Erythroblast (primary cell): ENCODE data around the gene SS18L1.

Source experiments
- DNase-seq, 2 experiments: peaks; one replicate each; lab custom pipeline; 2025; lab: John Stamatoyannopoulos, UW
- GATA1 ChIP-seq: IDR thresholded peaks from 2 replicates; pipeline ENCODE4 v1.6.1; 2011; ENCODE audit warnings: low read depth, mild to moderate bottlenecking, control low read depth, low read length, moderate library complexity
- POLR2A ChIP-seq: IDR thresholded peaks from 2 replicates; pipeline ENCODE4 v1.6.1; 2011; ENCODE audit warnings: mild to moderate bottlenecking, low read length

The SS18L1 gene

DNA sequence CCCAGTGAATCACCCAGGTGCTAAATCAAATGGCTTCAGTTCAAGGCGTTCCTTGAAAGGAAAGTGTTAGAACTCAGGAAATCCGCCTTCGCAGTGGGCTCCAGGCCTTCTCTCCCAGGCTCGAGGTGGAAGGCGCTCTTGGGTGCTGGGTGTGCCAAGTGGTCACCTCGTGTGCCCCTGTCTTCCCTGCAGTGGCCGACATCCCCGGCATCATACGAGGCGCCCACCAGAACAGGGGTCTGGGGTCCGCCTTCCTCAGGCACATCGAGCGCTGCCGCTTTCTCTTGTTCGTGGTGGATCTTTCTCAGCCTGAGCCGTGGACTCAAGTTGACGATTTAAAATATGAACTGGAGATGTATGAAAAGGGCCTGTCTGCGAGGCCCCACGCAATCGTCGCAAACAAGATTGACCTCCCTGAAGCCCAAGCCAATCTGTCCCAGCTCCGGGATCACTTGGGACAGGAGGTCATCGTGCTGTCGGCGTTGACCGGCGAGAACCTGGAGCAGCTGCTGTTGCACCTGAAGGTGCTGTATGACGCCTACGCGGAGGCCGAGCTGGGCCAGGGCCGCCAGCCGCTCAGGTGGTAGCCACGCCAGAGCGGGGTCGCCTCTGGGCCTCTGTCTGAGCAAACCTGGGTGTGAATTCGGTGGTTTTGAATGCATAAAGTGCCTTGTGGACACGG lies 57.1 kb downstream of the SS18L1 start:
- no peak for DNase-seq
- TF ChIP-seq POLR2A (no peak), GATA1 (no peak)

- no peak for TF ChIP-seq GATA1
- TF ChIP-seq POLR2A, result no peak
- no peak for DNase-seq
Observed at GRCh38 chr20:62201173-62202082, 57.9 kb downstream of the SS18L1 start.

DNA sequence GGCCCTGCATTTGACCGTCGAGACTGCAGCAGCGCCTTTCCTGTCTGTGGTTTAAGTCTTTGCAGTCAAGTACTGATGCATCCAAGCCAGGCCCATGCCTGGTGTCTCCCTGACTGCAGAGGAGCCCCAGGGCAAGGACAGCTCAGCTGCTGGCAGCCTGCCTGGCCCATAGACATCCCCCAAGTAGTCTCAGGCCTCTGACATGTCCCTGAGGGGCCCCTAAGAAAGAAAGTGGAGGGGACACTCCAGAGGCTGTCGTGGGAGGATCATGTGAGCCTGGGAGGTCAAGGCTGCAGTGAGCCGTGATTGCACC lies 58.5 kb downstream of the SS18L1 start:
- DNase-seq, result no peak
- no peak for TF ChIP-seq POLR2A
- no peak for TF ChIP-seq GATA1

GRCh38 chr20:62202676-62203377 lies 59.3 kb downstream of the SS18L1 start:
- DNase-seq, result no peak
- TF ChIP-seq POLR2A, result no peak
- no peak for TF ChIP-seq GATA1

GRCh38 chr20:62203378-62204030 lies 59.9 kb downstream of the SS18L1 start:
- TF ChIP-seq POLR2A, result no peak
- DNase-seq, result no peak

DNA sequence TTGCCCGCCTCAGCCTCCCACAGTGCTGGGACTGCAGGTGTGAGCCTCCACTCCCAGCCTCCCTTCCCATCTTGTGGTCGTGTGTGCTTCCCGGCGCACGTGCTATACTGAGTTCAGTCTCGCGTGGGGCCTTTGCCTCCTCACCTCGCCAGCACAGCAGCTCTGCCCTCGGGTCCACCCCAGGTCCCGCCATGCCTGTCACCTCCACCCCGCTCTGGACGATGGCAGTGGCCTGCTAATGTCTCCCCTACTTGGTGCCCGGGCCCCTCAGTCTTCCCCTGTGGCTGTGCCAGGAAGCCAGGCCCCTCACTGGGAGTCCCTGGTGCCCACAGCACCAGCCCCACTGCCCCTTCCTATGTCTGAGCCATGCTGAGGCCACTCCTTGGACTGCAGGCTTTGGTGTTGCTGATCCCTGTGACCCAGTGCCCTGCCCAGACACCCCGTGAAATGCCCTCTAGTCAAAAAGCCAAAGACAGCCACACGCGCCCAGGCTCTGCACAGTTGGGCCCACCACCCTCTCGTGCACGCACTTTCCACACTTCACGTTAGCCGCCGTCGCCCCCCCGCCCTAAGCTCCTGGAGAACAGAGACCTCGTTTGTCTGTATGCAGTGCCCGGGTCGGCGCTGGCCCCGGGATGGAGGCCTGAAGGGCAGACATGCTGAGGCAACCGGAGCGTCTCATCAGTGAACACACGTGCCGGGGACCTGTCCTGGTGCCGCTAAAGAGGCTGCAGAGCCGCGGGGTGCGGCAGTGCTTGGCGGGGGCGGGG lies 62.2 kb downstream of the SS18L1 start:
- no peak for TF ChIP-seq GATA1
- TF ChIP-seq POLR2A, result no peak
- DNase-seq, result no peak

DNA sequence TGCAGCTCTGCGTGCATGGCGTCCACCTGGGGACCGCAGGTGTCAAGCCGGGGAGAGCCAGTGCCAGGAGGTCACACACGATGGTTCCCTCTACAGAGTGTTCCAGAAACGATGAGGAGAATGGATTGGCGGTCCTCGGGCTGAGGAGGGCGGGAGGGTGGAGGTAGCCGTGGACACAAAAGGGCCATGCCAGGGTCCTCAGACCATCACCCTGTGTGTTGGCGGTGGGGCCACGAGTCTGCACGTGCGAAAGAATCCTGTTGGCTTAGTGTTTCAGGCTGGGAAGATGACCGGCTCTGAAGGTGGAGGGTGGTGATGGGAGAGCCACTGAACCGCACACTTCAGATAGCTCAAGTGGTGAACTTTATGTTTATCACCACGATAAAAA lies 62.8 kb downstream of the SS18L1 start:
- no peak for TF ChIP-seq GATA1
- no peak for TF ChIP-seq POLR2A
- DNase-seq, result no peak

- TF ChIP-seq POLR2A (no peak), GATA1 (no peak)
- no peak for DNase-seq
Observed at GRCh38 chr20:62208061-62208794, 64.7 kb downstream of the SS18L1 start.

DNA sequence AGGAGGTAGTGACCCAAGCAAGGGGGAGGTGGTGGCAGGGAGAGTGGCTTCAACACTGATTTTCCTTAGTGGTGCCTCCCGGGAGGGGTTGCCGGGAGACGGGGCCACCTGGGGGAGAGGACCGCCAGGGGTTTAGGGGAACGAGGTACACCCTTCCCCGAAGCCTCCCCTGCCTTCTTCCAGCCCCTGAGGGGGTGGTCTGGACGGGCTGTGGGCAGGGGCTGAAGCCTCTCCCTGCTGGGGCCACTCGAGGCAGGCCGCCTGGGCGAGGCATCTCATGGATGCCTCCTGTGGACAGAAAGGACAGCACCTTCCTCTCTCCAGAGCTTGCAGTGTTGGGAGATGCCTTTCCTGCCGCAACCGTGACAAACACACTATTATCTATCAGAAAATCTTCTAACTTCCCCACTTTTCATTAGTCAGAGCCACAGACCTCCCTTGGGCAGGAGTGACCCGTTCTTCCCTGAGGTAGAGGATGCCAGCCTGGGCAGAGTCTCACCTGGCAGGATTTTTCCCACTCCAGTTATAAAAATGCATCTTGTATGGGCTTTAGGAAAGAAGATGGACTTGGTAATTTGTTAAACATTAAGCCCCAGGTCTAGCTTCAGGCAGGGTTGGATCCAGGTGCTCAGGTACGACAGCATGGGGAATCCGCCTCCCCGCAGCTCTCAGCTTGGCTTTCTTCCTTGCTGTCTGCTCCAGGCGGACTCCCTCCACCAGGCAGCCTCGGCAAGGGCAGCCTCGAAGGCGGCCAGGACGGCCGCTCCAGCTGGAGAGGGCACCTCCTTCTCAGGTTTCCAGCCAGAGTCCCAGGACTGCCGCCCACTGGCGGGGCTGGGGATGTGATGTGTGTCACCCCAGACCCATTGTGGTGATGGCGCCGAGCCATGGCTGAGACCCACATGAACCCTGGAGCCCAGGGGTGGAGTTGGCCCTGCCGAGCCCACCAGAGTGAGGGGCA lies 65.5 kb downstream of the SS18L1 start:
- no peak for DNase-seq
- TF ChIP-seq GATA1 (no peak), POLR2A (no peak)

DNA sequence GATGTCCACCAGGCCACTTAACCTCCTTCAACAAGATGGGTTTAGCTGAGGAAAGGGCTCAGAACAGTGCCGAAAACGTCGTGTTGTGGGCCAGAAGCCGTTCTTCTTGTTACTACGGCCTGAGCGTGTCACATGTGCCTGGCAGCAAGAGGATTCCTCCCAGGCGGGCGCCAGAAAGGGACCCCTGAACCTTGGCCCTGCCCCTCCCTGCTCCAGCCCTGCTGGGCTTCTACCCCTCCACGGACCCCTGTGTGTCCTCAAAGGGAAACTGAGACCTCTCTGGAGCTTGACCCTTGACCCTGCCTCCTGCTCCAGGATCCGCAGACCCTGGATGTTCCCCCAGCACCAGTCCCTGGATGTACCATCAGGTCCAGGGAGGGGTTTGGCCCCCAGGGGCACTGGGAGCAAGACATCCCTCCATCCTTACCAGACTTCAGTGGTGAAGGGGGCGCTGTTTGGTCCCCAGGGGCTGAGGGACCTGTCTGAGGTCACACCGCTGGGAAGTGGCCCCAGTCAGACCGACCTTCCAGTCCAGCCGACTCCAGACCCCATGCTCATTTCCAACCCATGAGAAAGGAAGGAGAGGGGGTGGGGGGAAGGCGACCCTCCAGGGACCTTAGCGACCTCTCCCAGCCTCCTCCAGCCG lies 66.4 kb downstream of the SS18L1 start:
- no peak for DNase-seq

GRCh38 chr20:62210496-62210855 lies 66.9 kb downstream of the SS18L1 start:
- no peak for DNase-seq
- TF ChIP-seq POLR2A (no peak), GATA1 (no peak)

More for the DNA sequence above, 66.4 kb downstream of the SS18L1 start:
- no peak for TF ChIP-seq POLR2A
- TF ChIP-seq GATA1, result no peak
